Esophagus squamous epithelium (tissue), 5 donors: ENCODE data around the gene DCUN1D3. TPM values are rescaled to one million over a fixed set of nuclear protein-coding genes. Genes with fewer than 3 reads are reported as not detected.
A peak's percentile ranks its signal among the peaks of the same experiment; 100 is the strongest.

ENCODE experiments used
- DNase-seq: peaks from one replicate; lab custom pipeline; 2025; lab: John Stamatoyannopoulos, UW
- H3K27ac ChIP-seq, 4 donors: fragments of 200-600 bp; sonication (generic); one replicate each; pipeline ENCODE4 v1.5.1; 2016 to 2019; ENCODE audit warnings: mild to moderate bottlenecking in 1 of 4
- H3K27me3 ChIP-seq, 4 donors: fragments of 200-600 bp; sonication (generic); 1 replicate in 3 of 4; 2 replicates in 1 of 4; pipeline versions ENCODE4 v1.5.1 to v1.6.0; 2017 to 2021; ENCODE audit warnings: antibody characterized with exemption in 1 of 4
- H3K36me3 ChIP-seq, 3 donors: fragments of 200-600 bp; sonication (generic); one replicate each; pipeline ENCODE4 v1.5.1; 2016 to 2019
- H3K4me1 ChIP-seq, 3 donors: fragments of 200-600 bp; sonication (generic); one replicate each; pipeline ENCODE4 v1.5.1; 2017 to 2019
- H3K4me3 ChIP-seq, 4 donors: fragments of 200-600 bp; sonication (generic); 1 replicate in 3 of 4; 2 replicates in 1 of 4; pipeline ENCODE4 v1.5.1; 2016 to 2019; ENCODE audit warnings: mild to moderate bottlenecking in 2 of 4, moderate library complexity in 1 of 4
- H3K9me3 ChIP-seq, 3 donors: fragments of 200-600 bp; sonication (generic); one replicate each; pipeline ENCODE4 v1.5.1; 2016 to 2019
- CTCF ChIP-seq, 6 experiments: fragments of 450-650 bp in 4 of 6; fragments of 200-600 bp in 2 of 6; sonication (generic) in 2 of 6; IDR thresholded peaks; one replicate each; pipeline ENCODE4 v1.5.1; 2016 to 2019; ENCODE audit warnings: antibody characterized with exemption in 6 of 6, mild to moderate bottlenecking in 4 of 6, moderate library complexity in 4 of 6
- POLR2A ChIP-seq, 4 donors: fragments of 450-650 bp; IDR thresholded peaks; one replicate each; pipeline ENCODE4 v1.6.1; 2017; ENCODE audit warnings: antibody characterized with exemption in 4 of 4, mild to moderate bottlenecking in 4 of 4, moderate library complexity in 3 of 4
- WGBS, 2 donors: methylation state at CpG; one replicate each; pipeline ENCODE4 v1.1.5; 2018; 5-methylcytosine and 5-hydroxymethylcytosine counted together
- intact Hi-C: fragments of 100-400 bp; cut with DNase I; formaldehyde crosslinking; loops from one replicate; pipeline ENCODE4 v1.15.0; 2022
- total RNA-seq, 4 donors: library from RNA; depleted of rRNA; stranded (reverse); fragments of >200 nt; gene quantifications; one replicate each; pipeline ENCODE4 v1.1.0, GENCODE V29; 2016
- donor health status: DM: yes; HTN: yes; CAD: no.

Gene DCUN1D3
- total RNA-seq, 4 donors from 2014 or later, result 14.5 to 37.2 (median 19.4) TPM

GRCh38 chr16:20910781-20911321 is 10.7 kb upstream of the DCUN1D3 start:
- Histone ChIP-seq H3K9me3 (no peaks in the 10 kb centered on the region), H3K36me3 (no peaks in the 10 kb centered on the region), H3K27me3 (no peaks in the 10 kb centered on the region), H3K4me1 (peaks cover 3 to 63% (median 27%) of the 10 kb centered on the region in 3 donors), H3K4me3 (no peak overlapping the region), H3K27ac (peak overlapping the region; percentile 71 to 88 (median 80))
- TF ChIP-seq POLR2A (IDR thresholded peaks at IDR 0.05) (no peak), CTCF (IDR thresholded peaks at IDR 0.05) (no peak)
- intact Hi-C loops, result loop anchor here (10.0 kb wide), 1 partner anchor 56 kb away; no protein-coding TSS in a partner anchor
- WGBS, 2 donors, result 15 to 21% methylated on average over 2 of the region's 2 CpGs
- DNase-seq, result no peak

- peak overlapping the region in 1 of 4 donors; percentile 4 for H3K4me3 ChIP-seq
- H3K36me3 ChIP-seq, result no peaks in the 10 kb centered on the region
- no peak for TF ChIP-seq POLR2A (IDR thresholded peaks at IDR 0.05)
- no peak for TF ChIP-seq CTCF (IDR thresholded peaks at IDR 0.05)
- peaks cover 25 to 80% (median 60%) of the 10 kb centered on the region in 3 donors for H3K4me1 ChIP-seq
- intact Hi-C loops, result no loop called here
- 64 to 76% methylated on average over 4 of the region's 4 CpGs for WGBS, 2 donors
- no peaks in the 10 kb centered on the region for H3K9me3 ChIP-seq
- no peaks in the 10 kb centered on the region for H3K27me3 ChIP-seq
- H3K27ac ChIP-seq, result peak overlapping the region; percentile 49 to 99 (median 96)
- DNase-seq, result no peak
Observed at GRCh38 chr16:20906341-20907255, 6.4 kb upstream of the DCUN1D3 start.

GRCh38 chr16:20905576-20905975 is 5.4 kb upstream of the DCUN1D3 start:
- no peak overlapping the region for H3K4me3 ChIP-seq
- H3K9me3 ChIP-seq, result no peaks in the 10 kb centered on the region
- no peaks in the 10 kb centered on the region for H3K27me3 ChIP-seq
- H3K36me3 ChIP-seq, result no peaks in the 10 kb centered on the region
- no peak for DNase-seq
- peak overlapping the region; percentile 49 to 99 (median 96) for H3K27ac ChIP-seq
- TF ChIP-seq CTCF (IDR thresholded peaks at IDR 0.05) (no peak), POLR2A (IDR thresholded peaks at IDR 0.05) (no peak)
- intact Hi-C loops, result no loop called here
- peaks cover 26 to 76% (median 53%) of the 10 kb centered on the region in 3 donors for H3K4me1 ChIP-seq
- 59 to 61% methylated on average over 3 of the region's 3 CpGs for WGBS, 2 donors

- H3K4me1 ChIP-seq, result peaks cover 26 to 70% (median 53%) of the 10 kb centered on the region in 3 donors
- H3K4me3 ChIP-seq, result no peak overlapping the region
- H3K36me3 ChIP-seq, result no peaks in the 10 kb centered on the region
- DNase-seq, result no peak
- H3K27ac ChIP-seq, result peak overlapping the region; percentile 52 to 99 (median 96)
- intact Hi-C loops, result no loop called here
- TF ChIP-seq POLR2A (IDR thresholded peaks at IDR 0.05) (no peak), CTCF (IDR thresholded peaks at IDR 0.05) (no peak)
- H3K27me3 ChIP-seq, result no peaks in the 10 kb centered on the region
- 11 to 21% methylated on average over 3 of the region's 3 CpGs for WGBS, 2 donors
- no peaks in the 10 kb centered on the region for H3K9me3 ChIP-seq
Observed at GRCh38 chr16:20904507-20905081, 4.4 kb upstream of the DCUN1D3 start.
